Activated CD8-positive, alpha-beta memory T cell treated with anti-CD3 and anti-CD28 coated beads for 1 hour (primary cell): ENCODE results near the gene CLTCL1.
"Not testable (repeated sequence)": the region's sequence is repeated elsewhere in the genome, so short reads cannot be mapped to it uniquely, and the experiment has no call there.

ENCODE experiments used
- DNase-seq, 2 donors: peaks; one replicate each; pipeline ENCODE4 v3.0.0-alpha.2; 2020; ENCODE audit warnings: low read depth in 1 of 2; ENCODE audit errors: extremely low read depth in 1 of 2

The CLTCL1 gene

DNA sequence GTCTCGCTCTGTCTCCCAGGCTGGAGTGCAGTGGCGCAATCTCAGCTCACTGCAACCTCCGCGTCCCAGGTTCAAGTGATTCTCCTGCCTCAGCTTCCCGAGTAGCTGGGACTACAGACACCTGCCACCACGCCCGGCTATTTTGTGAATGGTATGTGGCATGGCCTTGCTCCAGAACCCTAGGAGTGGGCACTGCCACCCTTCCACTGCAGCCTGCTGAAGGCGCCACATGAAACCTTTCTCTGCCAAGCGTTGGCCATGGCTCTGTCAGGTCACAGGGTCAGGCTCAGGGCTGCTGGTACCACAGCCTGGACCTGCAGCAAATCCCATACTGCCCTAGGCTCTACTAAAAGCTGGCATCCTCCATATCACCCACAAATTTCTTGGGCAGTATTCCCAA, 135.4 kb downstream of the CLTCL1 start:
- DNase-seq, result not testable (repeated sequence)

DNA sequence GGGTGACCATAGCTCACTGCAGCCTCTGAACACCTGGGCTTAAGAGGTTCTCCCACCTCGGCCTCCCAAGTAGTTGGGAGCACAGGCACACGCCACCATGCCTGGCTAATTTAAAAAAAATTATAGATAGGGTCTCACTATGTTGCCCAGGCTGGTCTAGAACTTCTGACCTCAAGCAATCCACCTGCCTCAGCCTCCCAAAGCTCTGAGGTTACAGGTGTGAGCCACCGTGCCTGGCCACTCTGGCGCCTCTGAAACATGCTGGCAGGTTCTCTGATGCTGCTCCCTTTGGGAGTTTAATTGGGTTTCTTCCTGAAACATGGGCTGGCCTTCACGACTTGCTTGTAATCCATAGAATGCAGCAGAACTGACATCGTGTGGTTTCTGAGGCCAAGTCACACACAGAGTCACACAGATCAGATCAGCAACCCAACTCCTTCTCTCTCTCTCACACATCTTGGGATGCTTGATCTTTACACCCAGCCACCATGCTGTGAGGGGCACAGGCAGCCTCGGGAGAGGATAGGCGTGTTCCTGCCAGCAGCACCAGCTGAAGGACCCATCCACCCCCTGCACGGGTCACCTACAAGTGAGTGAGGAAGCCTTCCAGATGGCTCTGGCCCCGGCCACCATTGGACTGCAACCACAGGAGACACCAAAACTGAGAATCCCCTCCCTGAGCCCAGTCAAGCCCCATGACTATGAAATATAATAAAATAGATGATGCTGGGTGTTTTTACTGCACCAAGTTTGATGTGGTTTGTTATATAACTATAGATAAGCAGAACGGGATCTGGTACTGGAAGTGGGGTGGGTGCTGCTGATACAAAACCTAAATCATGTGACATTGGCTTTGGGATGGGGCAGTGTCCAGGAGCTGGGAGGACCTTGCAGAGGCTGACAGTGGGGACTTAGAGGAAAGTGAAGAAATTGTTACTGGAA, 138.3 kb downstream of the CLTCL1 start:
- DNase-seq, result no peak

GRCh38 chr22:19151329-19152191, 140.0 kb downstream of the CLTCL1 start:
- DNase-seq, result no peak

DNA sequence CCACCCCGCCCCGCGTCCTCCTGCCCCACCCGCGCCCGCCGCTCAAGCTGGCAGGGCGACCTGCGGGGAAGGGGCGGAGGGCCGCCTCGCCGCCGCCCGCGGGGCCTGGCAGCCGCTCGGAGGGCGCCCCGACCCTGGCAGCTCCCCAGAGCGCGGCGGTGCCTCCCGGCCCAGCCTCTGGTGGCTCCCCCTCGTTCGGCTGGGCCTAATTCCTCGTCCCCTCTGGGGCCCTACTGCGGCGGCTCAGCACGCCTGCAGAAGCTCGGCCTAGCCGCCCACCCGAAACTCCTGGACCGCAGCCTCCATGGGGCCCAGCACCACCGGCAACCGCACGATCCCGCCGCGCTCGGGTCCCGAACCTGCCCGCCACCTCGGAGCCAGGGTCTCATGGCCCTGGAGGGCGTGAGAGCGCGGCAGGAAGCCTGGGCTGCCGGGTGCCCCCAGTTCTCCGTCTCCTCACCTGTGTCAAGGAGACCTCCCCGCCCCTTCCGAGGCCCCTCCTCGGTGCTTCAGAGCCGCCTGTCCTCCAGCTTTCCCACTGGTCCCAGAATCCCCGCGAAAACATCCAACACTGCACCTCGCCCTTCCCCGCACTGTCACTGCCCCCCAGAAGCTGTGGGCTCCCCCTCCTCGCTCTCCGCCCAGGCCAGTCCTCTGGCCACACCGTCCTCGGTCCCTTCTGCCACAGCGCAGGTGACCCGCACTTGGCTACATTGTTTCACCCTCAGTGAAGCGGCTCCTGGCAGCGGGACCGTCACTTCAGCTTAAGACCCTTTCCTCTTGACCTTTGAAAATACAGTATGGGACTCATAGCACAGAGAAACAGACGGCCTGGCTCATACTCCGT, 140.8 kb downstream of the CLTCL1 start:
- no peak for DNase-seq

DNA sequence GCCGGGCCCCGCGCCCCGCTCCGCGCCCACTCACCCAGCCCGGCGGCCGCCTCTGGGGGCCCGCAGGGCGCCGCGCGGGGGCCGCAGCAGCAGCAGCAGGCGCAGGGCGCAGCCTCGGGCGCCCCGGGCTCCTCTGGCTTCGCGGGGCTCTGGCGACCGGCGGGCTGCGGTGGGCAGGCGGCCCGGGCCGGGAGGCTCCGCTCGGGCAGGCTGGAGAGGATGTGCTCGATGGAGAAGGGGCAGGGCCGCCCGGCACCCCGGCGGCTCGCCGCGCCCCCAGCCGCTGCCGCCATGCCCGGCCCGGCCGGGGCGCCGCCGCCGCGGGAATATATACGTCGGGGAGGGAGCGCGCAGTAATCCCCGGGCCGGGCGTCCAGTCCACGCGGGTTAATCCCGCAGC, 141.5 kb downstream of the CLTCL1 start, which contains the start of gene GSC2:
TSS of gene GSC2 (minus strand) at position 302 of the 400 bp plus-strand sequence. CDS start at position 293, 9 bp downstream.
- no peak for DNase-seq

- DNase-seq, result no peak
These were observed 142.3 kb downstream of the CLTCL1 start for GRCh38 chr22:19149047-19149883.

DNA sequence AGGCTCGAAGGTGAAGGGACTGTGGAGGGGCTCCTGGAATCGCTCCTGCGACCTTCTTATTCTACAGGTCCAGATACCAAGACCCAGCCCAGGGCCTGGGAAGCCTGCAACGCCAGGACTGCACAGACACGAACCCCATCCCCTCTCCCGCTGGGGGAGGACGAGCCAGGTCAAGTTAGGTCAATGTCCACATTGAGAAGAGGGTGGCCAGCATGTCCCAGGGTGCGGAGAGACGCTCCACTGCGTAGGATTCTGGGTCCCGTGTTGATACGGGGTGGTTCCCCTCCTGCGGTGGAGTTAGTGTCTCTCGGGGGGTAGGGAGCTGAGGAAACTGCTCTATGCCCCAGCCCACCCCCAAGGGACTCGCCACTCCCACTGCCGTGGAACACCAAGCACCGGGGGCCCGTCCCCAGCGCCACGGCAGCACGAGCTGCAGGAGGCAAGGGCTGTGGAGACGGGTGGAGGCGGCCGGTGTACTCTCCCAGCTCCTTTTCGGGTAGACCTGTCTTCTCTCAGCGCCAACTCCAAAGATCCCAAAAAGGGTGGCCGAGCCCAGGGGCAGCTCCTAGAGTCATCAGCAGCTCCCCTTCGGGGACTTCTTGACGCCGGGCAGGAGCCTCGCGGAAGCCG, 143.0 kb downstream of the CLTCL1 start:
- DNase-seq, result no peak

GRCh38 chr22:19147195-19147780, 144.2 kb downstream of the CLTCL1 start:
- DNase-seq, result no peak

GRCh38 chr22:19146215-19146968, 145.1 kb downstream of the CLTCL1 start:
- DNase-seq, result no peak

DNA sequence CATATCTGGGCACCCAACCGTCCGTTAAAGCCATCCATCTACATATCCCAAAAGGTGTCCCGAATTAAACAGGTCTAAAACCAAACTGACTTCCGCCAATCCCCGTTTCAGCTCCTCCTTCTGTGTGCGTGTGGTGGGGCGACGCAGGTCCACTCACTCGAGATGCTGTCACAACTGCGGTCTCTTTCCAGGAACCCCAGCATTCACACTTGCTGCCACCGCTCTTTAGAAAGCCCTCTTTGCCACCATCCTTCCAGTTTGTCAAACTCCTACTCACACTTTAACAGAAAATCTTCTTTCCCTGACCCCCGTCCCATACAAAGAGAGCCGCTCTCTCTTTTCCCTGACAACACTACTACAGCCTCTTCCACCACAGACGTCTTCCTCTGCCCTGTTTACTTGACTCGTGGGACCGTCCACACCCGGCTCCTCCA, 147.5 kb downstream of the CLTCL1 start:
- DNase-seq, result no peak

DNA sequence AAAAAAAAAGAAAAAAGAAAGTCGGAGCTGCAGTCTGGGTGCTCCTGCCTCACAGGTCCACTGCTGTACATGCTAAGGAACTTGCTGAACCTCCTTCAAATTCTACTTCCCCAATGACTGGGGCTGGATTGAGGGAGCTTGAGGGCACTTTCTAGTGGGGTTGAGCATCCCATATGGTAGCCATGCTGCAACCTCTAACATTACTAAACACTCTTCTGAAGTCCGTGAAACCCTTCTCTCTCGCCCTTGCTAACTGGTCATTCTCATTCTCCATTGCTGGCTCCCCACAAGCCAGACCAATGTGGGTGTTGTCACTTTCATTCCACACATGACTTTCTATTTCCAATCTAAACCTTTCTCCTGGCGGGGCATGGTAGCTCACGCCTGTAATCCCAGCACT, 148.3 kb downstream of the CLTCL1 start:
- no peak for DNase-seq

DNA sequence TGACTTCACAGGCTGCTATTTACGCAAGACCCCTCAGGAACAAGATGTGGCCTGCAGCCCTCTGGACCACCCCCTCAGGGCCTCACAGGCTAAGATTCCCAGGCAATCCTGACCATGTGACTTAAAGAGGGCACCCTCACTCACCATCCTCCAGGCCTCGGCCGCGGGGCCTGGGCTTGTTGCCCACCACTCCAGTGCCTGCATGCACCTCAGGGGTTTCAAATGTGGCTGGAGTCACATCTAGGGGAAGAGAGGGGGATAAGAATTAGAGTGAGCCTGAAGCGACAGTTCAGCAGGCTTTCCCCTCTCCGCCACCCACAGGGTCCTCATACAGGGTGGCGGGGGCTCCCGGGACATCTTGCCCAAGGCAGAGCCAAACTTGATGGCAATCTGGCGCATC, 149.1 kb downstream of the CLTCL1 start:
- DNase-seq, result no peak

DNA sequence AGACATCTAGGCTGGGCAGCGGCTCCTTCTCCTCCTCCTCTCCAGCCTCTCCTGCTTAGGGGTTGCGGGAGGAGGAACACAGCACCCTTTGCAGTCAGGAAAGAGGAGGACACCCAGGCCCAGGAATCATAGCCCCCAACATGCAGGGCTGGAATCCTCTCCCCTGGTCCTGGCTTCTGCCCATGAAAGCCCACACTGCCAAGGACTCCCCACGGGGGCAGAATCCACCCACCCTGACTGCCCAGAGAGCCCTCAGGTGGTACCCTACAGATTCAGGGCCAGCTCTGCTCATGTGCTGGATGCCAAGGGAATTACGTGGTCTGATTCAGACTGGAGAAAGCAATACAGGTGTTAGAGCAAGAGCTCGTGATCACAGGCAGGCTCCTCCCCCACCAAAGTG, 151.5 kb downstream of the CLTCL1 start:
- DNase-seq, result no peak

DNA sequence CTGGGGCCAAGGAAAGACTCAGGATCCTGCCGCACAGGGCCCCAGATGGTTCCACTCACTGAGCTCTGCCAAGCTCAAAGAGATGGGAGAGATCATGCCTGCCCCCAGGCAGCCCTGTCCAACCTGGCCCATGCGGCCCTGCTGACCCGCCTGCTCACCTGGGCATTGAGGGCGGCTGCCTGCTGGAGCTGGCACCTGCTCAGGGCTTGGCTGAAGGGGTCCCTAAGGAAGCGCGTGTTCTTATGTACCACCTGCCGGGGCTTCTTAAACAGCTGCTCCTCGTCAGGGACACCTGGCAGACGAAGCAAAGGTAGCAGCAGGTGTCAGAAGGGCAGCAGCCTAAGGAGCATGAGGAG, 152.5 kb downstream of the CLTCL1 start:
- DNase-seq, result no peak

GRCh38 chr22:19138217-19139000, 153.1 kb downstream of the CLTCL1 start:
- no peak for DNase-seq

GRCh38 chr22:19137384-19138216, 153.9 kb downstream of the CLTCL1 start:
- DNase-seq, result no peak

GRCh38 chr22:19136915-19137314, 154.6 kb downstream of the CLTCL1 start:
- DNase-seq, result no peak
